ENCODE results near the gene SLC8A3.

- TF ChIP-seq CTCF (IDR thresholded peaks at IDR 0.05) (no peak), POLR2A (IDR thresholded peaks at IDR 0.05) (no peak)
These were observed 124.5 kb downstream of the SLC8A3 start for GRCh38 chr14:70064136-70064865.
